ENCODE measurements around the gene XXYLT1. TPM values are rescaled to one million over a fixed set of nuclear protein-coding genes. Genes with fewer than 3 reads are reported as not detected.

Gene XXYLT1
- total RNA-seq, 2 donors from 2014 or later, result 1.3 to 4.2 TPM

DNA sequence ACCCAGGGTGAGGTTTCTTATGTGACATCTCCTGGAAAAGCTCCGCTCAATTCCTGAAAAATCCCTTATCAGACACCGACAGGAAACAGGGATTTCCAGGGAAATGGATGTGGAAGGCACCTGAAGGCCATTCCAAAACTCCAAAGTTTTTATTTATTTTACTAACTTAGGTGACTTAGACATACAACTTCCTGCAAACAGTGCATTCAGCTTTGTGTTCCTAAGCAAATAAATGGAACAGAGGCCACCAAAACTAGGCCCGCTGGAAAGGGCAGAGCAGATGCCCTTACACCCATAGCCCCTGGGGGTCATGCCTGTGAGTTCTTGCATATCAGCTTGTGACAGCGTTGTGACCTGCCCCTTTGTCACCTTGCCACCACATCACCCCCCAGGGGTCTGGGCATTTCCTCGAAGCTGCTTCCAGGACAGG, 239.4 kb downstream of the XXYLT1 start:
- no peak for ATAC-seq
- peak overlapping the region in 3 of 4 donors; percentile 27 to 58 (median 49) for H3K27ac ChIP-seq
- TF ChIP-seq POLR2A (IDR thresholded peaks at IDR 0.05), result no peak
- TF ChIP-seq, protein P1, sequence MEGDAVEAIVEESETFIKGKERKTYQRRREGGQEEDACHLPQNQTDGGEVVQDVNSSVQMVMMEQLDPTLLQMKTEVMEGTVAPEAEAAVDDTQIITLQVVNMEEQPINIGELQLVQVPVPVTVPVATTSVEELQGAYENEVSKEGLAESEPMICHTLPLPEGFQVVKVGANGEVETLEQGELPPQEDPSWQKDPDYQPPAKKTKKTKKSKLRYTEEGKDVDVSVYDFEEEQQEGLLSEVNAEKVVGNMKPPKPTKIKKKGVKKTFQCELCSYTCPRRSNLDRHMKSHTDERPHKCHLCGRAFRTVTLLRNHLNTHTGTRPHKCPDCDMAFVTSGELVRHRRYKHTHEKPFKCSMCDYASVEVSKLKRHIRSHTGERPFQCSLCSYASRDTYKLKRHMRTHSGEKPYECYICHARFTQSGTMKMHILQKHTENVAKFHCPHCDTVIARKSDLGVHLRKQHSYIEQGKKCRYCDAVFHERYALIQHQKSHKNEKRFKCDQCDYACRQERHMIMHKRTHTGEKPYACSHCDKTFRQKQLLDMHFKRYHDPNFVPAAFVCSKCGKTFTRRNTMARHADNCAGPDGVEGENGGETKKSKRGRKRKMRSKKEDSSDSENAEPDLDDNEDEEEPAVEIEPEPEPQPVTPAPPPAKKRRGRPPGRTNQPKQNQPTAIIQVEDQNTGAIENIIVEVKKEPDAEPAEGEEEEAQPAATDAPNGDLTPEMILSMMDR (IDR thresholded peaks at IDR 0.05), result no peak
- H3K4me3 ChIP-seq, result no peak overlapping the region
- no peaks in the 10 kb centered on the region for H3K9me3 ChIP-seq
- H3K27me3 ChIP-seq, result no peaks in the 10 kb centered on the region
- intact Hi-C loops (cut with DNase I), result no loop called here
- DNase-seq, result no peak
- H3K4me1 ChIP-seq, result peaks cover 45% of the 10 kb centered on the region
- no peaks in the 10 kb centered on the region for H3K36me3 ChIP-seq (replicated peaks in 1 of 2; ENCODE audit: insufficient read depth in 1 of 2, low read depth in 2 of 2)
- 62 to 64% methylated on average over 4 to 5 of the region's 5 CpGs for WGBS, 2 donors

DNA sequence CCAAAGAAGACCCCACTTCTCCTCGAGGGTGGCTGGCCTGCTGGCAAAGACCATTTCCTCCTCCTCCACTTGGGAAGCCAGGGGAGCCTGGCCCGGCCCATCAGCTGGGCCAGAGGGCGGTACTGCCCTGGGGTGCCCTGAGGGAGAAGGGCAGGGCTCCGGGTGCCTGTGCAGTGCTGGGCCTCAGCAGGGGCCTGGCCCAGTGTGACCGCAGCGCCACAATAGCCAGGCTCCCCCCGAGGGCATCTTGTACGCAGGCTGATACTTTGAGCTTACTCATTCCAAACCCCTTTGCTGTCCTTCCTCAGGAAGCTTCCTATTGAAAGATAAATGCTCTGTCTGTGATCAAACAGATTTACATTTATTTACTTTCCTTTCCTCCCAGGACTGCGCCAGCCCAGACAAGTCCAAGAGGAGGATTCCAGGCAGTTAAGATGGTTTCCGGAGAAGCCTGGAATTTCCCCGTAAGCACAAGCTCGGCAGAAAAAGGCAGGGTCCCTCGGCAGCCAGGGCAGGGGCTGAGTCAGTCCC, 240.1 kb downstream of the XXYLT1 start:
- no peaks in the 10 kb centered on the region for H3K36me3 ChIP-seq (replicated peaks in 1 of 2; ENCODE audit: insufficient read depth in 1 of 2, low read depth in 2 of 2)
- no peak overlapping the region for H3K4me3 ChIP-seq
- H3K4me1 ChIP-seq, result peaks cover 45% of the 10 kb centered on the region
- intact Hi-C loops (cut with DNase I), result no loop called here
- DNase-seq (no peak), ATAC-seq (peak; percentile 5)
- peak overlapping the region in 3 of 4 donors; percentile 27 to 58 (median 49) for H3K27ac ChIP-seq
- TF ChIP-seq POLR2A (IDR thresholded peaks at IDR 0.05), result no peak
- TF ChIP-seq, protein P1 (IDR thresholded peaks at IDR 0.05), result no peak
- H3K27me3 ChIP-seq, result no peaks in the 10 kb centered on the region
- 70 to 82% methylated on average over 9 to 13 of the region's 13 CpGs for WGBS, 2 donors
- no peaks in the 10 kb centered on the region for H3K9me3 ChIP-seq

GRCh38 chr3:195028877-195029606, 241.9 kb downstream of the XXYLT1 start:
- Histone ChIP-seq H3K36me3 (replicated peaks in 1 of 2; ENCODE audit: insufficient read depth in 1 of 2, low read depth in 2 of 2) (no peaks in the 10 kb centered on the region), H3K27ac (peak overlapping the region in 1 of 4 donors; percentile 57), H3K27me3 (no peaks in the 10 kb centered on the region), H3K4me3 (no peak overlapping the region), H3K9me3 (no peaks in the 10 kb centered on the region), H3K4me1 (peaks cover 38% of the 10 kb centered on the region)
- DNase-seq (peak in 1 of 4 donors; percentile 35), ATAC-seq (peak; percentile 55)
- intact Hi-C loops (cut with DNase I), result no loop called here
- 22 to 41% methylated on average over 8 of the region's 8 CpGs for WGBS, 2 donors
- TF ChIP-seq, protein P1 (IDR thresholded peaks at IDR 0.05), result no peak
- no peak for TF ChIP-seq POLR2A (IDR thresholded peaks at IDR 0.05)

- no peaks in the 10 kb centered on the region for H3K36me3 ChIP-seq (replicated peaks in 1 of 2; ENCODE audit: insufficient read depth in 1 of 2, low read depth in 2 of 2)
- no peaks in the 10 kb centered on the region for H3K9me3 ChIP-seq
- no peak for DNase-seq
- peaks cover 6% of the 10 kb centered on the region for H3K4me1 ChIP-seq
- WGBS, 2 donors, result 72 to 75% methylated on average over 4 of the region's 4 CpGs
- H3K27me3 ChIP-seq, result no peaks in the 10 kb centered on the region
- TF ChIP-seq, protein P1 (IDR thresholded peaks at IDR 0.05), result no peak
- no peak for TF ChIP-seq POLR2A (IDR thresholded peaks at IDR 0.05)
- no peak overlapping the region for H3K4me3 ChIP-seq
- no peak overlapping the region for H3K27ac ChIP-seq
- ATAC-seq, result no peak
- intact Hi-C loops (cut with DNase I), result no loop called here
Observed at GRCh38 chr3:195025884-195026200, 245.1 kb downstream of the XXYLT1 start.
